K562 (cell line): ENCODE measurements around the gene PCDHGA7. TPM values are rescaled to one million over a fixed set of nuclear protein-coding genes. Genes with fewer than 3 reads are reported as not detected.

Experiments used
- ATAC-seq: fragments of 200-7000 bp; cut with Tn5 transposase; 3 replicates; pipeline ENCODE4 v1.9.1; 2020; ENCODE audit warnings: moderate library complexity
- BruUV-seq: library from RNA; stranded (reverse); fragments of 400-500 nt; replicated peaks from 2 replicates; lab custom pipeline; 2021; lab: Mats Ljungman, UMichigan
- CTCF ChIA-PET: fragments of 300-600 bp; formaldehyde crosslinking; extraction: SDS; loops from one replicate; lab custom pipeline; 2021; ENCODE audit warnings: low intra/inter-chr PET ratio; lab: Yijun Ruan, JAX
- POLR2A ChIA-PET: fragments of 300-600, 350-650 bp; sonication (Branson Sonifier 250); formaldehyde crosslinking; extraction: SDS; loops from one replicate; lab custom pipeline; 2021; ENCODE audit warnings: antibody characterized with exemption, inconsistent platforms; lab: Yijun Ruan, JAX
- DNase-seq, 4 experiments: peaks; one replicate each; pipeline versions ENCODE4 v3.0.0 to v3.0.0-alpha.2; 2011 to 2018; ENCODE audit warnings: low spot score in 3 of 4, mixed read lengths in 3 of 4; ENCODE audit errors: extremely low read depth in 1 of 4
- FAIRE-seq: peaks from 2 replicates; lab custom pipeline; 2011; peaks lifted over from hg19 to GRCh38; lab: Jason Lieb, UNC
- H2AFZ ChIP-seq: 2 replicates; pipeline ENCODE4 v1.6.0; 2011; ENCODE audit warnings: low read depth, low read length, control low read depth, inconsistent platforms
- H3K27ac ChIP-seq: fragments of 200-600 bp; 3 replicates; pipeline ENCODE4 v1.8.0; 2011; ENCODE audit warnings: low read depth, mild to moderate bottlenecking, control low read depth, inconsistent platforms, low read length, moderate library complexity, mixed read lengths; ENCODE audit errors: extremely low read depth
- H3K27me3 ChIP-seq, 2 experiments: fragments of 300-600 bp in 1 of 2; 2 replicates in 1 of 2; 3 replicates in 1 of 2; pipeline versions ENCODE4 v1.6.0 to v1.8.0; 2011; ENCODE audit warnings: inconsistent platforms in 2 of 2, low read length in 2 of 2, mild to moderate bottlenecking in 1 of 2, mixed read lengths in 1 of 2, moderate library complexity in 1 of 2; ENCODE audit not compliant: control insufficient read depth in 2 of 2, insufficient read depth in 2 of 2
- H3K36me3 ChIP-seq: fragments of 300-600 bp; 3 replicates; pipeline ENCODE4 v1.8.0; 2011; ENCODE audit warnings: mild to moderate bottlenecking, low read length, inconsistent platforms; ENCODE audit not compliant: control insufficient read depth, insufficient read depth
- H3K4me1 ChIP-seq, 2 experiments: fragments of 200-600 bp in 1 of 2; replicated peaks in 1 of 2; 2 replicates in 1 of 2; 3 replicates in 1 of 2; pipeline versions ENCODE4 v1.5.1 to v1.8.0; 2011; ENCODE audit warnings: inconsistent platforms in 2 of 2, low read length in 2 of 2, mild to moderate bottlenecking in 1 of 2, mixed read lengths in 1 of 2, moderate library complexity in 1 of 2; ENCODE audit not compliant: control insufficient read depth in 2 of 2, insufficient read depth in 2 of 2
- H3K4me2 ChIP-seq: 2 replicates; pipeline ENCODE4 v1.6.1; 2011; ENCODE audit warnings: low read length, control low read depth, inconsistent platforms, mixed read lengths; ENCODE audit not compliant: insufficient read depth
- H3K4me3 ChIP-seq: fragments of 200-600 bp; sonication (generic), shearing (Covaris generic); 2 replicates; pipeline ENCODE4 v1.5.1; 2016; ENCODE audit warnings: control low read depth, inconsistent platforms
- H3K79me2 ChIP-seq: fragments of 200-600 bp; 3 replicates; pipeline ENCODE4 v1.8.0; 2011; ENCODE audit warnings: low read length, inconsistent platforms; ENCODE audit not compliant: control insufficient read depth, insufficient read depth
- H3K9ac ChIP-seq, 2 experiments: 2 replicates each; pipeline versions ENCODE4 v1.6.0 to v1.6.1; 2011; ENCODE audit warnings: low read depth in 2 of 2, low read length in 2 of 2, control low read depth in 1 of 2, inconsistent platforms in 1 of 2, mild to moderate bottlenecking in 1 of 2, mixed read lengths in 1 of 2; ENCODE audit not compliant: insufficient read depth in 1 of 2
- H3K9me1 ChIP-seq: one replicate; pipeline ENCODE4 v1.6.0; 2011; ENCODE audit warnings: inconsistent platforms, mild to moderate bottlenecking, low read length, moderate library complexity; ENCODE audit not compliant: control insufficient read depth, insufficient read depth
- H3K9me3 ChIP-seq: replicated peaks from 2 replicates; pipeline ENCODE4 v1.5.1; 2011; ENCODE audit warnings: low read depth, low read length, inconsistent platforms; ENCODE audit not compliant: control insufficient read depth, insufficient read depth
- H4K20me1 ChIP-seq: replicated peaks from 2 replicates; pipeline ENCODE4 v1.6.1; 2011; ENCODE audit warnings: low read length, inconsistent platforms, mixed read lengths; ENCODE audit not compliant: control insufficient read depth, insufficient read depth
- CC2D1A ChIP-seq: fragments of 450-650 bp; IDR thresholded peaks from 2 replicates; pipeline ENCODE4 v1.6.1; 2017; ENCODE audit warnings: mild to moderate bottlenecking
- E2F4 ChIP-seq: sonication (generic); formaldehyde crosslinking; IDR thresholded peaks from 2 replicates; pipeline ENCODE4 v1.8.0; 2022; ENCODE audit warnings: mild to moderate bottlenecking, low read depth, missing genetic modification reagents
- E2F6 ChIP-seq, 2 experiments: IDR thresholded peaks; 2 replicates each; pipeline ENCODE4 v1.6.1; 2011; ENCODE audit warnings: borderline replicate concordance in 1 of 2, control low read depth in 1 of 2, low read depth in 1 of 2, low read length in 1 of 2, mild to moderate bottlenecking in 1 of 2, mixed read lengths in 1 of 2, moderate library complexity in 1 of 2; ENCODE audit not compliant: insufficient read depth in 1 of 2, insufficient read length in 1 of 2, poor library complexity in 1 of 2, severe bottlenecking in 1 of 2; ENCODE audit errors: extremely low read depth in 1 of 2
- HMG20B ChIP-seq: fragments of 250-450 bp; sonication (Bioruptor Pico); IDR thresholded peaks from 2 replicates; pipeline ENCODE4 v1.5.0; 2021; ENCODE audit warnings: mild to moderate bottlenecking
- PRDM10 ChIP-seq: fragments of 450-650 bp; IDR thresholded peaks from 2 replicates; pipeline ENCODE4 v1.6.1; 2018; ENCODE audit not compliant: partially characterized antibody
- RBM22 ChIP-seq: fragments of 200-400 bp; formaldehyde crosslinking; IDR thresholded peaks from 2 replicates; pipeline ENCODE4 v1.6.1; 2018; ENCODE audit warnings: low read length, low read depth; ENCODE audit not compliant: poor library complexity, severe bottlenecking
- SMC3 ChIP-seq: conservative IDR thresholded peaks from 2 replicates; pipeline ENCODE4 v1.6.1; 2011; ENCODE audit warnings: low read depth, low read length, improper control_type of control experiment; ENCODE audit not compliant: insufficient read depth
- USF2 ChIP-seq: sonication (generic); formaldehyde crosslinking; IDR thresholded peaks from 2 replicates; pipeline ENCODE4 v1.5.0; 2020; ENCODE audit warnings: missing genetic modification reagents
- ZBTB33 ChIP-seq: sonication (generic); formaldehyde crosslinking; IDR thresholded peaks from 2 replicates; pipeline ENCODE4 v1.8.1; 2023; ENCODE audit warnings: mild to moderate bottlenecking, missing genetic modification reagents
- ZSCAN32 ChIP-seq: fragments of 450-650 bp; formaldehyde crosslinking; IDR thresholded peaks from 2 replicates; pipeline ENCODE4 v1.4.0; 2020; ENCODE audit warnings: mild to moderate bottlenecking, moderate library complexity
- WGBS: fragments of 100-300 bp; shearing (Covaris generic); methylation state at CpG from one replicate; pipeline ENCODE4 v1.1.6; 2016; ENCODE audit warnings: low coverage, mixed read lengths; ENCODE audit not compliant: insufficient coverage; ENCODE audit errors: missing lambda C conversion rate; 5-methylcytosine and 5-hydroxymethylcytosine counted together
- in situ Hi-C: fragments of 300-500 bp; cut with MboI; formaldehyde crosslinking; loops from 4 replicates; pipeline ENCODE4 v1.15.0; 2018; ENCODE audit warnings: inconsistent platforms, mixed read lengths
- intact Hi-C: fragments of 100-400 bp; cut with micrococcal nuclease; formaldehyde crosslinking; loops from 2 replicates; pipeline ENCODE4 v1.14.2; 2022
- polyA plus RNA-seq, 8 experiments: library from polyadenylated mRNA; depleted of rRNA in 4 of 8; stranded (reverse) in 5 of 8; unstranded in 3 of 8; fragments of >200 nt; fragmentation: Nextera tagmentation in 2 of 8; fragmentation: Illumina TruSeq in 1 of 8; extraction: Ambion mirVana in 2 of 8; extraction: Trizol in 1 of 8; gene quantifications; 2 replicates each; pipeline versions ENCODE4 v1.2.1 to v1.2.3, GENCODE V29; 2011 to 2014; ENCODE audit warnings: inconsistent platforms in 1 of 8, missing spikeins in 1 of 8
- total RNA-seq, 7 experiments: library from RNA; depleted of rRNA in 6 of 7; stranded (reverse); fragments of >200 nt in 6 of 7; fragmentation: Illumina TruSeq in 2 of 7; extraction: Trizol in 2 of 7; gene quantifications; 2 replicates each; pipeline versions ENCODE4 v1.2.1 to v1.2.3, GENCODE V29; 2011 to 2021; ENCODE audit warnings: low replicate concordance in 1 of 7

PCDHGA7 gene
- total and polyA plus RNA-seq, 9 of the 15 experiments (the other 6 are each of a cell fraction or from before 2014, with no cell fraction given) = 0.03 to 0.11 (median 0.06) TPM; not detected in 5

- Histone ChIP-seq H3K27ac (no peak overlapping the region), H3K4me1 (peaks cover 0 to 20% of the 10 kb centered on the region in 2 experiments; a peak in 2 of 5 replicates), H3K79me2 (no peaks in the 10 kb centered on the region), H3K27me3 (peaks cover 7 to 31% of the 10 kb centered on the region in 2 experiments; a peak in 4 of 5 replicates), H3K9me1 (no peaks in the 10 kb centered on the region), H3K36me3 (no peaks in the 10 kb centered on the region), H4K20me1 (no peaks in the 10 kb centered on the region), H2AFZ (no peak overlapping the region), H3K9ac (no peak overlapping the region), H3K4me3 (no peak overlapping the region), H3K4me2 (no peak overlapping the region), H3K9me3 (no peaks in the 10 kb centered on the region; the same call in 1 of the 2 replicates)
- TF ChIP-seq SMC3 (no peak), E2F4 (CRISPR knock-in tag) (no peak), E2F6 (IDR thresholded peaks at IDR 0.05; ENCODE audit: borderline replicate concordance in 1 of 2, extremely low read depth in 1 of 2, insufficient read depth in 1 of 2, insufficient read length in 1 of 2, low read depth in 1 of 2, low read length in 1 of 2, poor library complexity in 1 of 2, severe bottlenecking in 1 of 2) (peak in 1 of 2 experiments; percentile 3), USF2 (no peak), CC2D1A (no peak), PRDM10 (no peak), ZBTB33 (peak; percentile 41; the same call in 1 of the 2 replicates), RBM22 (no peak), HMG20B (CRISPR knock-in tag) (no peak), ZSCAN32 (CRISPR knock-in tag) (no peak)
- ATAC-seq = no peak
- no peak for DNase-seq
- in situ Hi-C loops (no loop called here), intact Hi-C loops (loop anchor here (5.0 kb wide), 1 partner anchor 113 kb away; no protein-coding TSS in a partner anchor)
- ChIA-PET CTCF (no interaction called here), POLR2A (no interaction called here)
- FAIRE-seq = no peak
- WGBS = 45% methylated on average over 44 of the region's 64 CpGs
- no TSS peak for BruUV-seq
Observed at GRCh38 chr5:141409598-141410306, 27.2 kb downstream of the PCDHGA7 start.
